Kidney (tissue), 14 donors: Measurements from ENCODE around the gene CDK5RAP3. TPM values are rescaled to one million over a fixed set of nuclear protein-coding genes. Genes with fewer than 3 reads are reported as not detected.

Experiments used
- DNase-seq, 5 donors: peaks; one replicate each; pipeline ENCODE4 v3.0.0-alpha.2; 2013 to 2020
- FAIRE-seq: peaks from 2 replicates; lab custom pipeline; 2012; peaks lifted over from hg19 to GRCh38; lab: Jason Lieb, UNC
- H3K27ac ChIP-seq, 2 donors: one replicate each; pipeline ENCODE4 v1.7.0; 2013; ENCODE audit warnings: low read depth in 2 of 2, low read length in 2 of 2, inconsistent platforms in 1 of 2
- H3K27me3 ChIP-seq: one replicate; pipeline ENCODE4 v1.7.1; 2013; ENCODE audit warnings: low read length, inconsistent platforms; ENCODE audit not compliant: control insufficient read depth, insufficient read depth
- H3K36me3 ChIP-seq, 3 donors: one replicate each; pipeline versions ENCODE4 v1.7.0 to v1.7.1; 2013; ENCODE audit warnings: low read length in 3 of 3, control low read depth in 1 of 3, inconsistent platforms in 1 of 3; ENCODE audit not compliant: insufficient read depth in 3 of 3, control insufficient read depth in 2 of 3
- H3K4me1 ChIP-seq, 3 donors: one replicate each; pipeline versions ENCODE4 v1.7.0 to v1.7.1; 2013; ENCODE audit warnings: low read length in 3 of 3, inconsistent platforms in 1 of 3, low read depth in 1 of 3; ENCODE audit not compliant: control insufficient read depth in 2 of 3, insufficient read depth in 2 of 3
- H3K4me3 ChIP-seq, 3 donors: one replicate each; pipeline versions ENCODE4 v1.7.0 to v1.8.1; 2013; ENCODE audit warnings: low read length in 3 of 3, control low read depth in 1 of 3, inconsistent platforms in 1 of 3
- H3K9ac ChIP-seq, 3 donors: one replicate each; pipeline versions ENCODE4 v1.7.0 to v1.7.1; 2013; ENCODE audit warnings: low read length in 3 of 3, control low read depth in 1 of 3, inconsistent platforms in 1 of 3
- H3K9me3 ChIP-seq, 3 donors: one replicate each; pipeline versions ENCODE4 v1.7.0 to v1.7.1; 2013; ENCODE audit warnings: low read length in 3 of 3, control low read depth in 1 of 3, inconsistent platforms in 1 of 3; ENCODE audit not compliant: control insufficient read depth in 2 of 3, insufficient read depth in 1 of 3
- intact Hi-C: fragments of 100-400 bp; cut with DNase I; formaldehyde crosslinking; loops from one replicate; pipeline ENCODE4 v1.11.1; 2022
- polyA plus RNA-seq: library from polyadenylated mRNA; stranded (reverse); fragments of 350-450 nt; fragmentation: Illumina TruSeq; extraction: RNeasy Lipid Tissue Mini Kit (QIAGEN cat#74804); gene quantifications from one replicate; pipeline ENCODE4 v1.2.3, GENCODE V29; 2014; ENCODE audit warnings: low read depth, low replicate concordance; ENCODE audit not compliant: insufficient read depth
- total RNA-seq: library from RNA; stranded (reverse); fragmentation: NEBNext Ultra II Directional; extraction: Animal tissue kit (Norgen Biotek cat#: 25700); gene quantifications from one replicate; pipeline ENCODE4 v1.2.1, GENCODE V29; 2021
- TF ChIP-seq, protein P1 (sequence below): IDR thresholded peaks from 3 replicates; pipeline ENCODE4 v1.5.1; 2012; ENCODE audit warnings: mild to moderate bottlenecking, moderate library complexity, borderline replicate concordance; ENCODE audit not compliant: insufficient read depth; ENCODE audit errors: extremely low read depth
- donor health status: control.
- donor health status: control.
- donor health status: control.
- donor health status: control.
- donor health status: control.
- donor health status: DM: yes; HTN: yes; CAD: no.
- donor health status: Normal renal cell carcinoma (clear cell type).

Gene CDK5RAP3
- total and polyA plus RNA-seq, 2 donors from 2014 or later: 140 to 208 TPM

GRCh38 chr17:47964856-47965255 lies 6.1 kb upstream of the CDK5RAP3 start:
- no peak overlapping the region for H3K9ac ChIP-seq
- intact Hi-C loops: no loop called here
- no peak overlapping the region for H3K4me3 ChIP-seq
- no peaks in the 10 kb centered on the region for H3K36me3 ChIP-seq
- no peaks in the 10 kb centered on the region for H3K27me3 ChIP-seq
- DNase-seq (no peak), FAIRE-seq (no peak)
- H3K4me1 ChIP-seq: no peaks in the 10 kb centered on the region
- TF ChIP-seq, protein P1, sequence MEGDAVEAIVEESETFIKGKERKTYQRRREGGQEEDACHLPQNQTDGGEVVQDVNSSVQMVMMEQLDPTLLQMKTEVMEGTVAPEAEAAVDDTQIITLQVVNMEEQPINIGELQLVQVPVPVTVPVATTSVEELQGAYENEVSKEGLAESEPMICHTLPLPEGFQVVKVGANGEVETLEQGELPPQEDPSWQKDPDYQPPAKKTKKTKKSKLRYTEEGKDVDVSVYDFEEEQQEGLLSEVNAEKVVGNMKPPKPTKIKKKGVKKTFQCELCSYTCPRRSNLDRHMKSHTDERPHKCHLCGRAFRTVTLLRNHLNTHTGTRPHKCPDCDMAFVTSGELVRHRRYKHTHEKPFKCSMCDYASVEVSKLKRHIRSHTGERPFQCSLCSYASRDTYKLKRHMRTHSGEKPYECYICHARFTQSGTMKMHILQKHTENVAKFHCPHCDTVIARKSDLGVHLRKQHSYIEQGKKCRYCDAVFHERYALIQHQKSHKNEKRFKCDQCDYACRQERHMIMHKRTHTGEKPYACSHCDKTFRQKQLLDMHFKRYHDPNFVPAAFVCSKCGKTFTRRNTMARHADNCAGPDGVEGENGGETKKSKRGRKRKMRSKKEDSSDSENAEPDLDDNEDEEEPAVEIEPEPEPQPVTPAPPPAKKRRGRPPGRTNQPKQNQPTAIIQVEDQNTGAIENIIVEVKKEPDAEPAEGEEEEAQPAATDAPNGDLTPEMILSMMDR: no peak
- H3K27ac ChIP-seq: no peak overlapping the region
- no peaks in the 10 kb centered on the region for H3K9me3 ChIP-seq

DNA sequence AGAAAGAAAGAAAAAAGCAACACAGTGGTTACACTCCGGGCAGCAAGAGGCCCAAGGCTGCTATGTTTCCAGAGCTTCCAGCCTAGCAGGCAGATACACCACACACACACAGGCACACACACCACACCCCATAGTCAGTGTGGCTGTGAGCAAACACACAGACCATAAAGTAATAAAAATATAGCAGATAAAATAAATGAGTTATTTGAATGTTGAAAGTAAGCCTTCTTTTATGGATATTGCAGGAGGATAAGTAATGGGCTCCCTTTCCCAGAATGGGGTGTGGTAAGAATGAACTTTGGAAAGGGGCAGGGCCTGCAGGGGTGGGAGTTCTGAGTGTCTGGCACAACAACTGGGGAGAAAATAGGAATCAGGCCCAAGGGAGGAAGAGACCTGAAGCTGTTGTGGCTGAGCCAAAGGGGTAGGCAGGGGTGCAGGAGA lies 4.8 kb upstream of the CDK5RAP3 start:
- Histone ChIP-seq H3K27me3 (no peaks in the 10 kb centered on the region), H3K4me3 (no peak overlapping the region), H3K9ac (no peak overlapping the region), H3K9me3 (no peaks in the 10 kb centered on the region), H3K27ac (peak overlapping the region in 1 of 2 donors; percentile 22), H3K4me1 (peaks cover 0 to 5% (median 4%) of the 10 kb centered on the region in 3 donors), H3K36me3 (no peaks in the 10 kb centered on the region)
- intact Hi-C loops: no loop called here
- DNase-seq (peak in 1 of 5 donors; percentile 39), FAIRE-seq (no peak)
- TF ChIP-seq, protein P1: no peak

GRCh38 chr17:47967607-47968252 lies 3.2 kb upstream of the CDK5RAP3 start:
- FAIRE-seq (no peak), DNase-seq (peak in 1 of 5 donors; percentile 24)
- Histone ChIP-seq H3K27me3 (no peaks in the 10 kb centered on the region), H3K4me1 (peaks cover 0 to 10% (median 5%) of the 10 kb centered on the region in 3 donors), H3K4me3 (no peak overlapping the region), H3K36me3 (no peaks in the 10 kb centered on the region), H3K27ac (no peak overlapping the region), H3K9ac (no peak overlapping the region), H3K9me3 (no peaks in the 10 kb centered on the region)
- TF ChIP-seq, protein P1: no peak
- intact Hi-C loops: no loop called here
